HepG2 (cell line): Measurements from ENCODE around the gene CKMT1A.
"Not testable (repeated sequence)": the region's sequence is repeated elsewhere in the genome, so short reads cannot be mapped to it uniquely, and the experiment has no call there.

ENCODE experiments used
- CBX2 ChIP-seq, 2 experiments: fragments of 200-600 bp in 1 of 2; sonication (generic); formaldehyde crosslinking in 1 of 2; IDR thresholded peaks; 2 replicates each; pipeline versions ENCODE4 v1.7.0 to v1.8.1; 2018 to 2022; ENCODE audit warnings: low read depth in 2 of 2, low read length in 1 of 2, mild to moderate bottlenecking in 1 of 2, missing genetic modification reagents in 1 of 2
- CTCF ChIP-seq: sonication (generic); formaldehyde crosslinking; IDR thresholded peaks from 2 replicates; pipeline ENCODE4 v1.5.0; 2020; ENCODE audit warnings: mild to moderate bottlenecking, missing genetic modification reagents, moderate library complexity
- NFATC3 ChIP-seq: sonication (generic); formaldehyde crosslinking; IDR thresholded peaks from 2 replicates; pipeline ENCODE4 v1.5.1; 2020; ENCODE audit warnings: mild to moderate bottlenecking, missing genetic modification reagents
- POLR2AphosphoS5 ChIP-seq: IDR thresholded peaks from 2 replicates; pipeline ENCODE4 v1.6.1; 2012; ENCODE audit warnings: low read depth, low read length
- ZNF34 ChIP-seq: sonication (generic); formaldehyde crosslinking; IDR thresholded peaks from 2 replicates; pipeline ENCODE4 v1.4.0; 2020; ENCODE audit warnings: mild to moderate bottlenecking, missing genetic modification reagents, borderline replicate concordance
- ZNF547 ChIP-seq: sonication (generic); formaldehyde crosslinking; IDR thresholded peaks from 2 replicates; pipeline ENCODE4 v1.5.1; 2020; ENCODE audit warnings: mild to moderate bottlenecking, missing genetic modification reagents
- ZNF639 ChIP-seq: conservative IDR thresholded peaks from 2 replicates; pipeline ENCODE4 v1.6.1; 2018; ENCODE audit warnings: missing genetic modification reagents

GRCh38 chr15:43674175-43674574 lies 19.5 kb upstream of the CKMT1A start:
- TF ChIP-seq CBX2 (IDR thresholded peaks at IDR 0.05; ENCODE audit: low read depth, low read length); CBX2 (CRISPR knock-in tag; IDR thresholded peaks at IDR 0.05; ENCODE audit: low read depth); ZNF34 (CRISPR knock-in tag); ZNF547; ZNF639 (CRISPR knock-in tag); CTCF (CRISPR knock-in tag); POLR2AphosphoS5; NFATC3 (CRISPR knock-in tag): not testable (repeated sequence)
